GM12878 (cell line): ENCODE results near the gene S100A12. TPM values are rescaled to one million over a fixed set of nuclear protein-coding genes. Genes with fewer than 3 reads are reported as not detected.

Source experiments
- ATAC-seq: fragments of 200-7000 bp; cut with Tn5 transposase; 3 replicates; pipeline ENCODE4 v1.9.1; 2020; ENCODE audit warnings: mild to moderate bottlenecking, moderate library complexity
- BruUV-seq: library from RNA; stranded (reverse); fragments of 400-500 nt; replicated peaks from 2 replicates; lab custom pipeline; 2021; lab: Mats Ljungman, UMichigan
- CTCF ChIA-PET: fragments of 300-600 bp; sonication (Branson Sonifier 250); formaldehyde crosslinking; extraction: SDS; loops from one replicate; lab custom pipeline; 2021; ENCODE audit warnings: inconsistent platforms; lab: Yijun Ruan, JAX
- POLR2A ChIA-PET: fragments of 350-600 bp; formaldehyde crosslinking; extraction: SDS; loops from one replicate; lab custom pipeline; 2021; ENCODE audit warnings: inconsistent platforms; lab: Charles Lee
- RAD21 ChIA-PET: fragments of 300-600 bp; sonication (Branson Sonifier 250); formaldehyde crosslinking; loops from one replicate; lab custom pipeline; 2023; ENCODE audit warnings: antibody characterized with exemption; ENCODE audit not compliant: unreplicated experiment; lab: Charles Lee
- SMC1A ChIA-PET: fragments of 300-600 bp; sonication (Branson Sonifier 250); formaldehyde crosslinking; loops from one replicate; lab custom pipeline; 2023; ENCODE audit not compliant: unreplicated experiment, uncharacterized antibody; lab: Charles Lee
- DNase-seq: peaks from one replicate; pipeline ENCODE4 v3.0.0-alpha.2; 2011; ENCODE audit warnings: low read depth, low spot score
- FAIRE-seq: peaks from 3 replicates; lab custom pipeline; 2011; peaks lifted over from hg19 to GRCh38; lab: Jason Lieb, UNC
- H2AFZ ChIP-seq: 2 replicates; pipeline ENCODE4 v1.6.0; 2011; ENCODE audit warnings: low read depth, low read length, control low read depth; ENCODE audit not compliant: control insufficient read depth
- H3K27ac ChIP-seq: 2 replicates; pipeline ENCODE4 v1.5.1; 2011; ENCODE audit warnings: control low read depth; ENCODE audit not compliant: control insufficient read depth, insufficient read depth
- H3K27me3 ChIP-seq, 2 experiments: replicated peaks in 1 of 2; 2 replicates each; pipeline versions ENCODE4 v1.6.0 to v1.6.1; 2011; ENCODE audit warnings: low read length in 1 of 2; ENCODE audit not compliant: control insufficient read depth in 2 of 2, insufficient read depth in 2 of 2
- H3K36me3 ChIP-seq, 2 experiments: 2 replicates each; pipeline ENCODE4 v1.5.1; 2011; ENCODE audit warnings: low read length in 1 of 2; ENCODE audit not compliant: control insufficient read depth in 2 of 2, insufficient read depth in 2 of 2
- H3K4me1 ChIP-seq: 2 replicates; pipeline ENCODE4 v1.6.1; 2011; ENCODE audit warnings: mild to moderate bottlenecking, low read length, moderate library complexity, mixed read lengths; ENCODE audit not compliant: control insufficient read depth, insufficient read depth
- H3K4me2 ChIP-seq: 2 replicates; pipeline ENCODE4 v1.6.0; 2011; ENCODE audit warnings: control low read depth; ENCODE audit not compliant: control insufficient read depth, insufficient read depth
- H3K4me3 ChIP-seq: fragments of 200-600 bp; sonication (generic); 2 replicates; pipeline ENCODE4 v1.5.1; 2016
- H3K79me2 ChIP-seq: 2 replicates; pipeline ENCODE4 v1.6.0; 2011; ENCODE audit warnings: low read length; ENCODE audit not compliant: control insufficient read depth, insufficient read depth
- H3K9ac ChIP-seq: 2 replicates; pipeline ENCODE4 v1.8.0; 2011; ENCODE audit warnings: low read length, control low read depth, mixed read lengths; ENCODE audit not compliant: control insufficient read depth, insufficient read depth
- H3K9me3 ChIP-seq: replicated peaks from 3 replicates; pipeline ENCODE4 v1.5.1; 2011; ENCODE audit warnings: mild to moderate bottlenecking, low read length; ENCODE audit not compliant: control insufficient read depth, insufficient read depth
- H4K20me1 ChIP-seq: 2 replicates; pipeline ENCODE4 v1.6.0; 2011; ENCODE audit not compliant: control insufficient read depth, insufficient read depth
- CBX3 ChIP-seq: fragments of 200-600 bp; sonication (generic); IDR thresholded peaks from 2 replicates; pipeline ENCODE4 v1.6.1; 2016; ENCODE audit warnings: low read depth, borderline replicate concordance
- DPF2 ChIP-seq: fragments of 450-650 bp; IDR thresholded peaks from 2 replicates; pipeline ENCODE4 v1.6.1; 2017; ENCODE audit warnings: mild to moderate bottlenecking
- EED ChIP-seq: sonication (generic); IDR thresholded peaks from 2 replicates; pipeline ENCODE4 v1.6.1; 2016; ENCODE audit warnings: antibody characterized with exemption, low read depth
- ETV6 ChIP-seq, 2 experiments: fragments of 450-650 bp in 1 of 2; IDR thresholded peaks in 1 of 2; conservative IDR thresholded peaks in 1 of 2; 2 replicates each; pipeline ENCODE4 v1.6.1; 2014; ENCODE audit warnings: antibody characterized with exemption in 1 of 2, borderline replicate concordance in 1 of 2, low read depth in 1 of 2, mild to moderate bottlenecking in 1 of 2, moderate library complexity in 1 of 2
- NRF1 ChIP-seq: conservative IDR thresholded peaks from 2 replicates; pipeline ENCODE4 v1.6.1; 2011; ENCODE audit warnings: mild to moderate bottlenecking, low read depth, low read length, improper control_type of control experiment
- STAT3 ChIP-seq: IDR thresholded peaks from 2 replicates; pipeline ENCODE4 v1.6.1; 2011; ENCODE audit warnings: low read depth, low read length, improper control_type of control experiment
- SUZ12 ChIP-seq: fragments of 200-600 bp; sonication (generic); IDR thresholded peaks from one replicate; pipeline ENCODE4 v1.6.1; 2018; ENCODE audit warnings: antibody characterized with exemption, mild to moderate bottlenecking; ENCODE audit not compliant: unreplicated experiment
- TAF1 ChIP-seq: IDR thresholded peaks from 2 replicates; pipeline ENCODE4 v1.6.1; 2011; ENCODE audit warnings: mild to moderate bottlenecking, low read depth, low read length, borderline replicate concordance
- TCF7 ChIP-seq: IDR thresholded peaks from 2 replicates; pipeline ENCODE4 v1.6.1; 2014; ENCODE audit warnings: antibody characterized with exemption, borderline replicate concordance
- ZBTB4 ChIP-seq: fragments of 450-650 bp; formaldehyde crosslinking; IDR thresholded peaks from 2 replicates; pipeline ENCODE4 v1.4.0; 2022; ENCODE audit warnings: mild to moderate bottlenecking, moderate library complexity
- ZNF207 ChIP-seq: fragments of 450-650 bp; IDR thresholded peaks from 2 replicates; pipeline ENCODE4 v1.6.1; 2014; ENCODE audit warnings: antibody characterized with exemption, mild to moderate bottlenecking, borderline replicate concordance
- WGBS: methylation state at CpG from one replicate; pipeline ENCODE4 v1.1.6; 2016; ENCODE audit warnings: low lambda C conversion rate; ENCODE audit not compliant: insufficient replicate concordance, insufficient coverage; ENCODE audit errors: missing lambda C conversion rate; 5-methylcytosine and 5-hydroxymethylcytosine counted together
- in situ Hi-C: fragments of 300-500 bp; cut with MboI; formaldehyde crosslinking; loops from 9 replicates; pipeline ENCODE4 v1.14.3; 2018; ENCODE audit warnings: mixed read lengths
- intact Hi-C: fragments of 100-400 bp; cut with micrococcal nuclease; formaldehyde crosslinking; loops from one replicate; pipeline ENCODE4 v1.14.2; 2022; ENCODE audit not compliant: unreplicated experiment
- polyA plus RNA-seq, 11 experiments: library from polyadenylated mRNA; depleted of rRNA in 4 of 11; unstranded in 6 of 11; stranded (reverse) in 5 of 11; fragments of >200 nt; fragmentation: Nextera tagmentation in 4 of 11; fragmentation: Illumina TruSeq in 1 of 11; extraction: Ambion mirVana in 4 of 11; extraction: Trizol in 1 of 11; gene quantifications; 1 replicate in 1 of 11; 2 replicates in 10 of 11; pipeline versions ENCODE4 v1.2.1 to v1.2.3, GENCODE V29; 2011 to 2016; ENCODE audit warnings: inconsistent platforms in 2 of 11, missing spikeins in 2 of 11, low read depth in 1 of 11
- total RNA-seq, 4 experiments: library from RNA; depleted of rRNA in 3 of 4; stranded (reverse); fragments of >200 nt in 3 of 4; fragmentation: Illumina TruSeq in 1 of 4; extraction: Trizol in 1 of 4; gene quantifications; 2 replicates each; pipeline versions ENCODE4 v1.2.1 to v1.2.3, GENCODE V29; 2013 to 2021
- TF ChIP-seq, protein P1 (sequence below): fragments of 450-650 bp; IDR thresholded peaks from 2 replicates; pipeline ENCODE4 v1.6.1; 2014; ENCODE audit warnings: mild to moderate bottlenecking

Gene S100A12
- total and polyA plus RNA-seq, 10 of the 15 experiments (the other 5 are each of a cell fraction or from before 2014, with no cell fraction given) = not detected

GRCh38 chr1:153358691-153358975, 16.8 kb downstream of the S100A12 start:
- no peak for DNase-seq
- no peak overlapping the region for H3K4me2 ChIP-seq
- H3K79me2 ChIP-seq = no peaks in the 10 kb centered on the region
- no peak for TF ChIP-seq NRF1
- no peak for TF ChIP-seq CBX3
- TF ChIP-seq EED = no peak
- FAIRE-seq = no peak
- H4K20me1 ChIP-seq = no peaks in the 10 kb centered on the region
- no peaks in the 10 kb centered on the region for H3K27me3 ChIP-seq
- ChIA-PET CTCF (interaction anchor here (1.4 to 2.7 kb wide), 3 partner anchors 64 to 140 kb away, joined by 5 to 41 read pairs (median 5); no protein-coding TSS in a partner anchor), POLR2A (no interaction called here), SMC1A (interaction anchor here (3.1 kb wide), 1 partner anchor 136 kb away, joined by 14 read pairs; no protein-coding TSS in a partner anchor), RAD21 (interaction anchor here (2.8 kb wide), 1 partner anchor 137 kb away, joined by 18 read pairs; no protein-coding TSS in a partner anchor)
- no peak overlapping the region for H3K9ac ChIP-seq
- no peak for ATAC-seq
- WGBS = 33% methylated on average over 3 of the region's 3 CpGs
- no TSS peak for BruUV-seq
- in situ Hi-C loops = no loop called here
- peaks cover 6% of the 10 kb centered on the region for H3K4me1 ChIP-seq
- no peak overlapping the region for H3K4me3 ChIP-seq
- intact Hi-C loops = no loop called here
- no peaks in the 10 kb centered on the region for H3K36me3 ChIP-seq
- H2AFZ ChIP-seq = no peak overlapping the region
- H3K9me3 ChIP-seq = no peaks in the 10 kb centered on the region
- no peak overlapping the region for H3K27ac ChIP-seq

DNA sequence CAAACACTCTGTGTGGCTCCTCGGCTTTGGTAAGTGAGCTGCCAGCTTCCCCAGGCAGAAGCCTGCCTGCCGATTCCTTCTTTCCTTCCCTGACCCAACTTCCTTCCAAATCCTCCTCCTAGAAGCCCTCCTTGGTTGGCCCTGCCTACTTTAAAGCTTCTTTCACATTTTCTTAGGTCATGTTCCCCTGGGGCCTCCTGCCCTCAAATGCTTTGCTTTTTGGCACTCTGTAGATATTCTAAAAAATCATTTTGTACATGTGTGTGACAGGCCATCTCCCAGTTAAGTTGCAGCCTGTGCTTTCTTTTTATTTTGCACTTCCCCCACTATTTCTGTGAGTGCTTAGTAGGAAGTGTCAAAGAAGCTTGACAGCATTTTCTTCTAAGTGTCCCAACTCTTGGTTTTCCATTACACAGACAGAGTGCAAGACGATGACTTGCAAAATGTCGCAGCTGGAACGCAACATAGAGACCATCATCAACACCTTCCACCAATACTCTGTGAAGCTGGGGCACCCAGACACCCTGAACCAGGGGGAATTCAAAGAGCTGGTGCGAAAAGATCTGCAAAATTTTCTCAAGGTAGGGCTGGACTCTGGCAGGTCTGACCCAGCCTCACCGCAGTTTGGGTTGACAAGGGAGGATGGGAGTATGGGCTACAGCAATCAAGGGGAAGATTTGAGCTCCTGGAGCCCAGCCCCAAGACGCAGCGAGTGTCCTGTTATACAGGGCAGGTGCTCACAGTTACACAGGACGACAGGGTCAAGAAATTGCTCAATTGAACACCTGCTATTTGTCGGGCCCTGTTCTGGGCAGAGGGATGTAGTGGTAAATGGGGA, 17.3 kb downstream of the S100A12 start, which contains the start of gene S100A9:
S100A9 (plus strand) TSS at position 2 of the 838 bp plus-strand sequence; CDS start at position 432, 430 bp downstream.
- WGBS = 41% methylated on average over 11 of the region's 11 CpGs
- H3K4me2 ChIP-seq = no peak within 1 kb of the TSS
- no peak for ATAC-seq
- POLR2A ChIA-PET = interaction anchor here (0.5 kb wide), 1 partner anchor 140 kb away, joined by 4 read pairs; no protein-coding TSS in a partner anchor
- no peak within 1 kb of the TSS for H3K9ac ChIP-seq
- FAIRE-seq = no peak
- H4K20me1 ChIP-seq = no peaks in the 10 kb centered on the region
- SMC1A ChIA-PET = interaction anchor here (3.1 kb wide), 1 partner anchor 137 kb away, joined by 14 read pairs; no protein-coding TSS in a partner anchor
- no peaks in the 10 kb centered on the region for H3K79me2 ChIP-seq
- H2AFZ ChIP-seq = no peak within 1 kb of the TSS
- no peaks in the 10 kb centered on the region for H3K36me3 ChIP-seq
- RAD21 ChIA-PET = interaction anchor here (0.6 to 2.8 kb wide), 3 partner anchors 11 to 293 kb away, joined by 4 to 18 read pairs (median 4); no protein-coding TSS in a partner anchor
- intact Hi-C loops (no loop called here), in situ Hi-C loops (no loop called here)
- CTCF ChIA-PET = interaction anchor here (1.2 to 2.7 kb wide), 8 partner anchors 15 to 211 kb away, joined by 3 to 41 read pairs (median 4); no protein-coding TSS in a partner anchor
- no peak within 1 kb of the TSS for H3K27ac ChIP-seq
- no TSS peak for BruUV-seq
- no peak for DNase-seq
- H3K4me1 ChIP-seq = peaks cover 6% of the 10 kb centered on the region
- no peaks in the 10 kb centered on the region for H3K27me3 ChIP-seq
- H3K4me3 ChIP-seq = no peak within 1 kb of the TSS
- H3K9me3 ChIP-seq = no peaks in the 10 kb centered on the region
- TF ChIP-seq ETV6 (conservative IDR thresholded peaks at IDR 0.05 in 1 of 2, IDR thresholded peaks at IDR 0.05 in 1 of 2; ENCODE audit: borderline replicate concordance in 1 of 2, low read depth in 1 of 2) (no peak), ZBTB4 (CRISPR knock-in tag) (no peak), ZNF207 (no peak), DPF2 (no peak), SUZ12 (no peak), TCF7 (no peak), STAT3 (no peak), TAF1 (no peak)
- TF ChIP-seq, protein P1, sequence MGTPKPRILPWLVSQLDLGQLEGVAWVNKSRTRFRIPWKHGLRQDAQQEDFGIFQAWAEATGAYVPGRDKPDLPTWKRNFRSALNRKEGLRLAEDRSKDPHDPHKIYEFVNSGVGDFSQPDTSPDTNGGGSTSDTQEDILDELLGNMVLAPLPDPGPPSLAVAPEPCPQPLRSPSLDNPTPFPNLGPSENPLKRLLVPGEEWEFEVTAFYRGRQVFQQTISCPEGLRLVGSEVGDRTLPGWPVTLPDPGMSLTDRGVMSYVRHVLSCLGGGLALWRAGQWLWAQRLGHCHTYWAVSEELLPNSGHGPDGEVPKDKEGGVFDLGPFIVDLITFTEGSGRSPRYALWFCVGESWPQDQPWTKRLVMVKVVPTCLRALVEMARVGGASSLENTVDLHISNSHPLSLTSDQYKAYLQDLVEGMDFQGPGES = no peak
